ENCODE results near the gene GGCT.

GGCT gene

DNA sequence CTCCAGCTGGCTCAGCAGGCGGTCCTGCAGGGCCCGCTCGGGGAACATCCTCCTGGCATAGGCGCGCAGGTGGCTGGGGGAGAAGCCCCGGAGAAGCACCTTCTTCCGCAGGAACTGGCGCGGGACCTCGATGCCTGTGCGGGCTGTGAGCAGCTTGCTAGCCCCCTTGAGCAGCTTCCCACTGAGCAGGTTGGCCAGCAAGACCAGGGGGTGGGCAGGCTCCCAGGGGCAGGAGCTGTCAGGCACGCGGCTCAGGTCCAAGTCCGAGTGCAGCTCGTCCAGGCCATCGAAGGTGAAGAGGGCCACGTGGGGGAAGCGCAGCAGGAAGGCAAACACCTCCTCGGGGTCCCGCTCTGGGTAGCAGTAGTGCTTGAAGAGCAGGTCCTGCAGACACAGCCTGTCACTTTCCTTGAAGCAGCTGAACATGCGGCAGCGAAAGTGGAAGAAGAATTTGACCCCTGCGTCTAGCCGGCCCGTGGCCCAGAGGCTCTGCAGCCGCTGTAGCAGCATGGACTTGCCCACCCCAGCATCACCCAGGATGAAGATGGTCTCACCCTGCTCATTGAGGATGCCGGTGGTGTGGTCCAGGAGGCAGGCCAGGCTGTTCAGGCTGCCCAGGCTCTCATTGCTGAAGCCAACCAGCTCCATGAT lies 52.2 kb downstream of the GGCT start:
- Histone ChIP-seq H3K4me3 (ENCODE audit: insufficient read depth, low read depth, low read length, poor library complexity, severe bottlenecking) (no peak overlapping the region), H3K36me3 (ENCODE audit: control insufficient read depth, insufficient read depth, low read length) (peaks cover 67% of the 10 kb centered on the region), H3K27ac (ENCODE audit: insufficient read depth, low read length, poor library complexity, severe bottlenecking) (no peak overlapping the region), H3K27me3 (replicated peaks; ENCODE audit: control insufficient read depth, insufficient read depth, low read length, poor library complexity, severe bottlenecking) (no peaks in the 10 kb centered on the region), H3K4me1 (ENCODE audit: control insufficient read depth, insufficient read depth, low read length, poor library complexity, severe bottlenecking) (no peaks in the 10 kb centered on the region), H3K9me3 (ENCODE audit: control insufficient read depth, low read length) (no peaks in the 10 kb centered on the region)
- DNase-seq = no peak

DNA sequence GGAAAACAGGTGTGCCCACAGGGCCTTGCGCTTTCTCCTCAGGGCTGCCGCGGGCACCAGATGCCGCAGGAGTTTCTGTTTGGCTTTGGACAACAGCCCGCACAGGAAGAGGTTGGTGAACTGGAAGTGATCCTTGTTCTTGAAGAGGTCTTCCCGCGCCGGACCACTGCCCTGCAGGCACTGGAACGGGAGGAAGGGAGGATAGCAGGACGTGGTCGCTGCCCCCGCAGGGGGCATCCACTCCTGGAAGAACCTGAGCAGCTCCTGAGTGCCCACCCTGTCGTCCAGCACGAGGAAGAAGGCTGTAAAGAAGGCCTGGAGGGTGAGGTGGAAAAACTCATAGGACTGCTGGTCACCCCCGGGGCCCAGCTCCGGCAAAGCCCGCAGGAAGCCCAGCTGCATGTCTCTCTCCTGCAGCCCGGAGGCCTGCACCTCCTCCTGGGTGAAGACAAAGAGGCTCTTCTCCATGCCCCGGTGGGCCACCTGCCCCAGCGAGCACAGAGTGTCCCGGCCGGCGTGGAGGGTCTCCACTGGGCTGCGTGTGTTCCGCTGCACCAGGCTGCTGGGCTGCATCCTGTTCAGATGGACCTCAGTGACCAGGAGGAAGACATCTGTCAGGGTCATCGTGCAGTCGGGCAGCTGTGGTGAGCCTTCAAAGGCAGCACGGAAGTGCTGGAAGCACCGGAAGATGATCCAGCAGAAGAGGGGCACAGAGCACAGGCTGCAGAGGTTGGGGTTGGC lies 52.9 kb downstream of the GGCT start:
- DNase-seq = no peak
- Histone ChIP-seq H3K27ac (ENCODE audit: insufficient read depth, low read length, poor library complexity, severe bottlenecking) (no peak overlapping the region), H3K4me1 (ENCODE audit: control insufficient read depth, insufficient read depth, low read length, poor library complexity, severe bottlenecking) (no peaks in the 10 kb centered on the region), H3K27me3 (replicated peaks; ENCODE audit: control insufficient read depth, insufficient read depth, low read length, poor library complexity, severe bottlenecking) (no peaks in the 10 kb centered on the region), H3K36me3 (ENCODE audit: control insufficient read depth, insufficient read depth, low read length) (peaks cover 71% of the 10 kb centered on the region), H3K9me3 (ENCODE audit: control insufficient read depth, low read length) (no peaks in the 10 kb centered on the region), H3K4me3 (ENCODE audit: insufficient read depth, low read depth, low read length, poor library complexity, severe bottlenecking) (no peak overlapping the region)

DNA sequence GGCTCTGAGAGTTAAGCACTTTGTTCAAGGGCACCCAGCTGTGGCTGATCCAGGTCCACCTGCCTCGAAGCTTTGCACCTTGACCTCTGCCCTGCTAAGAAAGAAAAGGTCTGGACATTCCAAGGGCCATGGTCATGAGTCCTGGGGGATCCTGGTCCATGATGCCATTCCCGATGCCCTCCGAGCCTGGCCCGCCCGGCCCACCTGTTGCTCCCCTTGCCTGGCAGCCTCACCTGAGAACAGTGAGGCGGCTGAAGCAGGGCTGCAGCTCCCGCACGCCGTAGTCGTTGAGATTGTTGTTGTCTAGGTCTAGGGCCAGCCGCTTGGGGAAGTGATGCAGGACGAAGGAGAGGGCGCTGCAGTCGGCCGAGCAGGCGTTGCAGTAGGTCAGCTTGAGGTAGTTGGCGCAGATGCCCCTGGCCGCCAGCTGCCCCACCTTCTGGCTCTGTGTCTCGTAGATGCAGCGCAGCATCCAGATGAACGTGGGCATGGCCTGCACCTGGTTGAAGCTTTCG lies 53.6 kb downstream of the GGCT start:
- DNase-seq = no peak
- Histone ChIP-seq H3K27ac (ENCODE audit: insufficient read depth, low read length, poor library complexity, severe bottlenecking) (no peak overlapping the region), H3K27me3 (replicated peaks; ENCODE audit: control insufficient read depth, insufficient read depth, low read length, poor library complexity, severe bottlenecking) (no peaks in the 10 kb centered on the region), H3K4me1 (ENCODE audit: control insufficient read depth, insufficient read depth, low read length, poor library complexity, severe bottlenecking) (no peaks in the 10 kb centered on the region), H3K4me3 (ENCODE audit: insufficient read depth, low read depth, low read length, poor library complexity, severe bottlenecking) (no peak overlapping the region), H3K36me3 (ENCODE audit: control insufficient read depth, insufficient read depth, low read length) (peaks cover 64% of the 10 kb centered on the region), H3K9me3 (ENCODE audit: control insufficient read depth, low read length) (no peaks in the 10 kb centered on the region)

DNA sequence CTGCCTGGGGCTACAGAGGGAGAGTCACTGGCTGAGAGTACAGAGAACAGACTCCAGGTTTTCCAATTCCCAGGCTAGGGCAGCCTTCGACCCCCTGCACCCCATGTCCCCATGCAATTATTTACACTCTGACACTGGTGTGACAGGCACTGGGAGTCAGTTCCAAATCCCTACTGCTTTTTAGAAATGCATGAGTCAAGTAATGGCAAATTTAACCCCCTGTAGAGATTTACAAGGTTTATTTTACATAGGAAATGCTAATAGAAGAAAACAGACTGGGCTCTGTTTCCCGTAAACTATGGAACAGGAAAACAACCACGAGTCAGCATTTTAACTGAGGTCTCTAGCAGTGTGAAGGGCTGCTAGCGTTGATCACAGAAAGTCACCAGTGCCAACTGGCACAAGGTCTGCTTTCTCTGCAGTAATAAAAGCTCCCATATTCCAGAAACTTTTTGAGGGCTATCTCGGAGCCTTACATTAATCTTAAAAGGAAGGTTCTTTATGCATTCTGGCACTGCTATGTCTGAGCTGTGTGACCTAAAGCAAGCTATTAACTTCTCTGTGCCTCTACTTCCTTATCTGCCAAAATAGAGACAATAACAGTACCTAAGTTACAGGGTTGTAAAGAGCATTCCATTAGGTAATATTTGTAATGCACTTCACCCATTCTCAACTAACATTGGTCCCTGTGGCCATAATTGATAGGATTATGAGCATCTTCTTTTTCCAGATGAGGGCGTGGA lies 54.2 kb downstream of the GGCT start:
- no peak for DNase-seq
- Histone ChIP-seq H3K36me3 (ENCODE audit: control insufficient read depth, insufficient read depth, low read length) (peaks cover 60% of the 10 kb centered on the region), H3K27me3 (replicated peaks; ENCODE audit: control insufficient read depth, insufficient read depth, low read length, poor library complexity, severe bottlenecking) (no peaks in the 10 kb centered on the region), H3K9me3 (ENCODE audit: control insufficient read depth, low read length) (no peaks in the 10 kb centered on the region), H3K27ac (ENCODE audit: insufficient read depth, low read length, poor library complexity, severe bottlenecking) (no peak overlapping the region), H3K4me3 (ENCODE audit: insufficient read depth, low read depth, low read length, poor library complexity, severe bottlenecking) (no peak overlapping the region), H3K4me1 (ENCODE audit: control insufficient read depth, insufficient read depth, low read length, poor library complexity, severe bottlenecking) (no peaks in the 10 kb centered on the region)

DNA sequence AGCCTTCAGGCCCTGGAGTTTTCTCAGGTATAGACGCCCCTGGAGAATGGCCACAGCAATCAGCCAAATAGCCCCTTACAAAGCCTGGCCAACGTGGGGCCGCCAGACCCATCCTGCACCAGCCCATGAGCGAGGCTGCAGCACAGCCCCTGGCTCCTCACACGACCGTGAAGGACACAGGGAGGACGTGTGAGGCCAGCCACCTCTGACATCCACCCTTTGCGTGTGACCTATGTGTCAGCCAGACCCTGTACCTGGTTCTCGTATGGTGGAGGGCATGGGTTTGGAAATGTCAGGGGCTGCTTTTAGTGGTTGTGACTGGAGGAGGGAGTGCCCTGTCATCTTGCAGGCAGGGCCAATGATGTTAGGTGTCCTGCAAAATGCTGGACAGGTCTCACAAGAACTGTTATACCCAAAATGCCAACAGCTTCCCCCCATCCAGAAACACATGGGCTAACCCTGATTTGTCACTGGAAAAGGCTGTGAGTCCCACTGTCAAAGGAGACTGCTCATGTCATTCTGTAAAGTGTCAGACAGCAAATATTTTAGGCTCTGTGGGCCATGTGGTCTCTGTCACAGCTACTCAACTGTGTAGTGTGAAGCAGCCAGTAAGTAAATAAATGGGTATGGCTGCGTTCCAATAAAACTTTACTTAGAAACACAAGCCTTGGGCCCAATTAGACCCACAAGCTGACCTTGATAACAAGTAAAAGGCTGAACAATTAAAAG lies 56.0 kb downstream of the GGCT start:
- Histone ChIP-seq H3K27me3 (replicated peaks; ENCODE audit: control insufficient read depth, insufficient read depth, low read length, poor library complexity, severe bottlenecking) (no peaks in the 10 kb centered on the region), H3K36me3 (ENCODE audit: control insufficient read depth, insufficient read depth, low read length) (peaks cover 51% of the 10 kb centered on the region), H3K4me1 (ENCODE audit: control insufficient read depth, insufficient read depth, low read length, poor library complexity, severe bottlenecking) (no peaks in the 10 kb centered on the region), H3K9me3 (ENCODE audit: control insufficient read depth, low read length) (no peaks in the 10 kb centered on the region), H3K27ac (ENCODE audit: insufficient read depth, low read length, poor library complexity, severe bottlenecking) (no peak overlapping the region), H3K4me3 (ENCODE audit: insufficient read depth, low read depth, low read length, poor library complexity, severe bottlenecking) (no peak overlapping the region)
- DNase-seq = no peak

DNA sequence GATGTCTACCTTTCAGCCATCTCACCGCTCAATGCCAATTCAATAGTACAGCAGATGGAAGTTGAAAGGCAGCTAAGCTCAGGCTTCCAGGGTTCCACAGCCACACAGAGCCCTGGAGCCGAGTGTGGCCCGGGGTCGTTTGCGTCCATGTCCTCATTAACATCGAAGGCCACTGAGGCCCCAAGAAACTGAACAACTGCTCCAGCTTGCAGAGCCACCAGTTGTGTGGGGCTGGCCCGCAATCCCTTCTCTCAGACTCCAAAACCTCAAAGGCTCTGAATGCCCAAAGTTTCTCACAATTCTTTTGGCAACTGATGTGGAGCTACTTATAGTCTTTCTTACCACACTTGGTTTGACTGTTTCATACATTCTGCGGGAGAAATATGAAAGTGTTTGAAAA lies 57.2 kb downstream of the GGCT start:
- Histone ChIP-seq H3K27ac (ENCODE audit: insufficient read depth, low read length, poor library complexity, severe bottlenecking) (no peak overlapping the region), H3K36me3 (ENCODE audit: control insufficient read depth, insufficient read depth, low read length) (peaks cover 46% of the 10 kb centered on the region), H3K4me3 (ENCODE audit: insufficient read depth, low read depth, low read length, poor library complexity, severe bottlenecking) (no peak overlapping the region), H3K4me1 (ENCODE audit: control insufficient read depth, insufficient read depth, low read length, poor library complexity, severe bottlenecking) (no peaks in the 10 kb centered on the region), H3K9me3 (ENCODE audit: control insufficient read depth, low read length) (no peaks in the 10 kb centered on the region), H3K27me3 (replicated peaks; ENCODE audit: control insufficient read depth, insufficient read depth, low read length, poor library complexity, severe bottlenecking) (no peaks in the 10 kb centered on the region)
- DNase-seq = no peak
